HEK293 (cell line): Measurements from ENCODE around the gene EXD3.

Experiments
- CTCF ChIA-PET: fragments of 350-600 bp; formaldehyde crosslinking; extraction: SDS; loops from one replicate; lab custom pipeline; 2021; ENCODE audit warnings: antibody characterized with exemption; lab: Yijun Ruan, JAX
- POLR2A ChIA-PET: fragments of 300-600 bp; formaldehyde crosslinking; extraction: SDS; loops from one replicate; lab custom pipeline; 2020; ENCODE audit warnings: antibody characterized with exemption, inconsistent platforms; lab: Yijun Ruan, JAX
- H3K27ac ChIP-seq: fragments of 200-500 bp; sonication (Bioruptor generic); 2 replicates; pipeline ENCODE4 v1.5.1; 2014; ENCODE audit warnings: low read depth, low read length, control low read depth, inconsistent platforms; ENCODE audit errors: extremely low read depth
- H3K36me3 ChIP-seq, 2 experiments: fragments of 200-500 bp in 1 of 2; sonication (Bioruptor generic) in 1 of 2; 1 replicate in 1 of 2; 2 replicates in 1 of 2; pipeline ENCODE4 v1.5.1; 2014 to 2017; ENCODE audit warnings: inconsistent platforms in 2 of 2, low read length in 2 of 2; ENCODE audit not compliant: control insufficient read depth in 2 of 2, insufficient read depth in 1 of 2
- H3K4me1 ChIP-seq: fragments of 200-500 bp; sonication (Bioruptor generic); 2 replicates; pipeline ENCODE4 v1.5.1; 2014; ENCODE audit warnings: mild to moderate bottlenecking, low read length, inconsistent platforms; ENCODE audit not compliant: control insufficient read depth, insufficient read depth
- H3K4me3 ChIP-seq: 2 replicates; pipeline ENCODE4 v1.5.1; 2011; ENCODE audit warnings: low read depth, mild to moderate bottlenecking, control low read depth, low read length, moderate library complexity
- H3K9me3 ChIP-seq: fragments of 200-500 bp; sonication (Bioruptor generic); 2 replicates; pipeline ENCODE4 v1.5.1; 2014; ENCODE audit warnings: low read depth, low read length, inconsistent platforms; ENCODE audit not compliant: control insufficient read depth, insufficient read depth
- EGR2 ChIP-seq: fragments of 450-650 bp; formaldehyde crosslinking; IDR thresholded peaks from 2 replicates; pipeline ENCODE4 v1.5.1; 2016; ENCODE audit warnings: low read depth, missing biosample characterization, missing genetic modification characterization
- GLIS2 ChIP-seq: fragments of 450-650 bp; formaldehyde crosslinking; IDR thresholded peaks from 2 replicates; pipeline ENCODE4 v1.5.1; 2016; ENCODE audit warnings: missing biosample characterization, missing genetic modification characterization
- KLF1 ChIP-seq: fragments of 450-650 bp; formaldehyde crosslinking; IDR thresholded peaks from 2 replicates; pipeline ENCODE4 v1.5.1; 2016; ENCODE audit warnings: missing biosample characterization, missing genetic modification characterization
- KLF8 ChIP-seq: fragments of 450-650 bp; formaldehyde crosslinking; IDR thresholded peaks from 2 replicates; pipeline ENCODE4 v1.5.1; 2016; ENCODE audit warnings: missing biosample characterization, missing genetic modification characterization
- KLF9 ChIP-seq: fragments of 450-650 bp; formaldehyde crosslinking; IDR thresholded peaks from 2 replicates; pipeline ENCODE4 v1.5.1; 2016; ENCODE audit warnings: missing biosample characterization, missing genetic modification characterization, low read depth
- PRDM4 ChIP-seq: fragments of 450-650 bp; formaldehyde crosslinking; IDR thresholded peaks from 2 replicates; pipeline ENCODE4 v1.5.1; 2017; ENCODE audit warnings: missing biosample characterization, missing genetic modification characterization
- REST ChIP-seq: fragments of 450-650 bp; formaldehyde crosslinking; IDR thresholded peaks from 2 replicates; pipeline ENCODE4 v1.5.1; 2016; ENCODE audit warnings: missing biosample characterization, missing genetic modification characterization
- SP2 ChIP-seq: fragments of 450-650 bp; formaldehyde crosslinking; IDR thresholded peaks from 2 replicates; pipeline ENCODE4 v1.5.1; 2016; ENCODE audit warnings: missing biosample characterization, missing genetic modification characterization
- ZBTB26 ChIP-seq: fragments of 450-650 bp; formaldehyde crosslinking; optimal IDR thresholded peaks from 2 replicates; pipeline ENCODE3; 2016; ENCODE audit warnings: missing biosample characterization, mild to moderate bottlenecking, missing genetic modification characterization
- ZBTB6 ChIP-seq: fragments of 450-650 bp; formaldehyde crosslinking; IDR thresholded peaks from 2 replicates; pipeline ENCODE4 v1.5.1; 2017; ENCODE audit warnings: missing biosample characterization, missing genetic modification characterization
- ZFHX2 ChIP-seq: fragments of 450-650 bp; formaldehyde crosslinking; conservative IDR thresholded peaks from 2 replicates; pipeline ENCODE4 v1.5.1; 2016; ENCODE audit warnings: missing biosample characterization, missing genetic modification characterization
- ZFP69B ChIP-seq: fragments of 450-650 bp; formaldehyde crosslinking; IDR thresholded peaks from 2 replicates; pipeline ENCODE4 v1.5.1; 2016; ENCODE audit warnings: missing biosample characterization, missing genetic modification characterization
- ZNF155 ChIP-seq: fragments of 450-650 bp; formaldehyde crosslinking; IDR thresholded peaks from 2 replicates; pipeline ENCODE4 v1.5.1; 2016; ENCODE audit warnings: missing biosample characterization, missing genetic modification characterization
- ZNF16 ChIP-seq: fragments of 450-650 bp; formaldehyde crosslinking; IDR thresholded peaks from 2 replicates; pipeline ENCODE4 v1.5.1; 2016; ENCODE audit warnings: low read depth, missing biosample characterization, missing genetic modification characterization
- ZNF239 ChIP-seq: fragments of 450-650 bp; formaldehyde crosslinking; IDR thresholded peaks from 2 replicates; pipeline ENCODE4 v1.5.1; 2016; ENCODE audit warnings: missing biosample characterization, missing genetic modification characterization
- ZNF426 ChIP-seq: fragments of 450-650 bp; formaldehyde crosslinking; IDR thresholded peaks from 2 replicates; pipeline ENCODE4 v1.5.1; 2017; ENCODE audit warnings: missing biosample characterization, missing genetic modification characterization, mild to moderate bottlenecking, inconsistent platforms, moderate library complexity
- ZNF518A ChIP-seq: fragments of 450-650 bp; formaldehyde crosslinking; conservative IDR thresholded peaks from 2 replicates; pipeline ENCODE4 v1.5.1; 2016; ENCODE audit warnings: low read depth, missing biosample characterization, missing genetic modification characterization
- ZNF571 ChIP-seq: fragments of 450-650 bp; formaldehyde crosslinking; IDR thresholded peaks from 2 replicates; pipeline ENCODE4 v1.5.0; 2017; ENCODE audit warnings: missing biosample characterization, missing genetic modification characterization
- ZNF843 ChIP-seq: fragments of 450-650 bp; formaldehyde crosslinking; IDR thresholded peaks from 2 replicates; pipeline ENCODE4 v1.5.1; 2016; ENCODE audit warnings: missing biosample characterization, missing genetic modification characterization

EXD3 gene

GRCh38 chr9:137434498-137435380, 11.8 kb upstream of the EXD3 start:
- TF ChIP-seq ZNF518A (tag by site-specific recombination): no peak
- TF ChIP-seq SP2 (tag by site-specific recombination): no peak
- TF ChIP-seq ZBTB26 (tag by site-specific recombination): no peak
- no peak for TF ChIP-seq ZNF843 (tag by site-specific recombination)
- peak; percentile 58 for TF ChIP-seq ZFHX2
- TF ChIP-seq EGR2 (tag by site-specific recombination): peak; percentile 62
- TF ChIP-seq ZBTB6: peak; percentile 59; the same call in 1 of the 2 replicates
- TF ChIP-seq KLF9 (tag by site-specific recombination): 0 out of 2 replicates have a peak, but pooled peaks have one; percentile 42
- TF ChIP-seq KLF1 (tag by site-specific recombination): peak; percentile 51; the same call in 1 of the 2 replicates
- TF ChIP-seq ZFP69B (tag by site-specific recombination): peak; percentile 49; the same call in 1 of the 2 replicates
- TF ChIP-seq GLIS2 (tag by site-specific recombination): peak; percentile 32; the same call in 1 of the 2 replicates
- TF ChIP-seq KLF8: peak; percentile 81; the same call in 1 of the 2 replicates
- TF ChIP-seq ZNF239: no peak
- ChIA-PET CTCF (interaction anchor here (0.6 to 1.2 kb wide), 3 partner anchors 9 to 348 kb away, joined by 3 to 4 read pairs (median 4); no protein-coding TSS in a partner anchor), POLR2A (interaction anchor here (0.7 to 1.2 kb wide), 2 partner anchors 23 to 39 kb away, joined by 3 read pairs; no protein-coding TSS in a partner anchor)
- Histone ChIP-seq H3K4me3 (no peak overlapping the region), H3K27ac (no peak overlapping the region), H3K36me3 (no peaks in the 10 kb centered on the region), H3K9me3 (no peaks in the 10 kb centered on the region), H3K4me1 (no peaks in the 10 kb centered on the region)

- H3K27ac ChIP-seq: no peak overlapping the region
- H3K4me3 ChIP-seq: no peak overlapping the region
- H3K4me1 ChIP-seq: no peaks in the 10 kb centered on the region
- TF ChIP-seq ZNF155 (tag by site-specific recombination) (no peak), KLF8 (0 out of 2 replicates have a peak, but pooled peaks have one; percentile 4), SP2 (tag by site-specific recombination) (no peak), PRDM4 (tag by site-specific recombination) (no peak), ZNF571 (tag by site-specific recombination) (no peak), ZNF16 (tag by site-specific recombination) (no peak), REST (tag by site-specific recombination) (no peak), ZNF426 (no peak)
- ChIA-PET POLR2A (interaction anchor here (1.2 kb wide), 1 partner anchor 11 kb away, joined by 5 read pairs; the partner anchor contains the start of genes EXD3 and NOXA1), CTCF (no interaction called here)
- no peaks in the 10 kb centered on the region for H3K9me3 ChIP-seq
- H3K36me3 ChIP-seq: no peaks in the 10 kb centered on the region
Observed at GRCh38 chr9:137433916-137434431, 11.0 kb upstream of the EXD3 start.
